Neural progenitor cell (in vitro differentiated cells): Measurements from ENCODE around the gene AGK. TPM values are rescaled to one million over a fixed set of nuclear protein-coding genes. Genes with fewer than 3 reads are reported as not detected.

ENCODE experiments used
- DNase-seq: peaks from one replicate; pipeline ENCODE4 v3.0.0-alpha.2; 2016; ENCODE audit warnings: low spot score
- H2AFZ ChIP-seq: fragments of 200-600 bp; sonication (generic); replicated peaks from 2 replicates; pipeline ENCODE4 v1.6.1; 2016; ENCODE audit warnings: antibody characterized with exemption
- H3F3A ChIP-seq: fragments of 200-600 bp; sonication (generic); 2 replicates; pipeline ENCODE4 v1.6.1; 2016; ENCODE audit warnings: antibody characterized with exemption, low read depth
- H3K27ac ChIP-seq: fragments of 200-600 bp; sonication (generic); 2 replicates; pipeline ENCODE4 v1.5.1; 2016; ENCODE audit warnings: mild to moderate bottlenecking
- H3K27me3 ChIP-seq: fragments of 200-600 bp; sonication (generic); 2 replicates; pipeline ENCODE4 v1.6.1; 2016; ENCODE audit warnings: mild to moderate bottlenecking, moderate library complexity
- H3K36me3 ChIP-seq: fragments of 200-600 bp; sonication (generic); 2 replicates; pipeline ENCODE4 v1.5.1; 2016
- H3K4me1 ChIP-seq: fragments of 200-600 bp; sonication (generic); 2 replicates; pipeline ENCODE4 v1.6.1; 2016; ENCODE audit warnings: mixed run types
- H3K4me2 ChIP-seq: fragments of 200-600 bp; sonication (generic); 2 replicates; pipeline ENCODE4 v1.6.1; 2016
- H3K4me3 ChIP-seq: fragments of 200-600 bp; sonication (generic); 2 replicates; pipeline ENCODE4 v1.5.1; 2016
- H3K79me2 ChIP-seq: fragments of 200-600 bp; sonication (generic); 2 replicates; pipeline ENCODE4 v1.6.1; 2016; ENCODE audit warnings: low read depth
- H3K9ac ChIP-seq: fragments of 200-600 bp; sonication (generic); 2 replicates; pipeline ENCODE4 v1.6.1; 2016
- H3K9me3 ChIP-seq: fragments of 200-600 bp; sonication (generic); 2 replicates; pipeline ENCODE4 v1.5.1; 2016; ENCODE audit warnings: low read depth
- H4K20me1 ChIP-seq: fragments of 200-600 bp; sonication (generic); 2 replicates; pipeline ENCODE4 v1.6.1; 2016; ENCODE audit warnings: low read depth
- H3K27ac Mint-ChIP-seq: 3 replicates; pipeline ENCODE4 v1.8.0; 2021; ENCODE audit warnings: mixed read lengths
- H3K27me3 Mint-ChIP-seq: 2 replicates; pipeline ENCODE4 v1.8.0; 2022; ENCODE audit warnings: low read depth, mild to moderate bottlenecking, inconsistent platforms, moderate library complexity, mixed read lengths; ENCODE audit not compliant: insufficient read depth
- H3K36me3 Mint-ChIP-seq: 3 replicates; pipeline ENCODE4 v1.8.0; 2021; ENCODE audit warnings: mixed read lengths
- H3K4me1 Mint-ChIP-seq: 3 replicates; pipeline ENCODE4 v1.8.0; 2021; ENCODE audit warnings: mixed read lengths
- H3K4me3 Mint-ChIP-seq: 3 replicates; pipeline ENCODE4 v1.8.0; 2021; ENCODE audit warnings: mild to moderate bottlenecking, moderate library complexity, mixed read lengths
- H3K9me3 Mint-ChIP-seq: 3 replicates; pipeline ENCODE4 v1.8.0; 2020; ENCODE audit warnings: mixed read lengths
- CTCF ChIP-seq: fragments of 200-600 bp; sonication (generic); IDR thresholded peaks from 2 replicates; pipeline ENCODE4 v1.5.1; 2017; ENCODE audit warnings: antibody characterized with exemption, mild to moderate bottlenecking
- EZH2 ChIP-seq: fragments of 200-600 bp; sonication (generic); IDR thresholded peaks from 2 replicates; pipeline ENCODE4 v1.6.1; 2017; ENCODE audit warnings: antibody characterized with exemption, mild to moderate bottlenecking, moderate library complexity
- EZH2phosphoT487 ChIP-seq: fragments of 200-600 bp; sonication (generic); IDR thresholded peaks from 2 replicates; pipeline ENCODE4 v1.6.1; 2017; ENCODE audit warnings: antibody characterized with exemption
- total RNA-seq: library from RNA; depleted of rRNA; stranded (reverse); fragments of >200 nt; gene quantifications from 2 replicates; pipeline ENCODE4 v1.2.3, GENCODE V29; 2015; ENCODE audit warnings: low replicate concordance

Gene AGK
- total RNA-seq, 1 donor from 2014 or later: 42.6 TPM

DNA sequence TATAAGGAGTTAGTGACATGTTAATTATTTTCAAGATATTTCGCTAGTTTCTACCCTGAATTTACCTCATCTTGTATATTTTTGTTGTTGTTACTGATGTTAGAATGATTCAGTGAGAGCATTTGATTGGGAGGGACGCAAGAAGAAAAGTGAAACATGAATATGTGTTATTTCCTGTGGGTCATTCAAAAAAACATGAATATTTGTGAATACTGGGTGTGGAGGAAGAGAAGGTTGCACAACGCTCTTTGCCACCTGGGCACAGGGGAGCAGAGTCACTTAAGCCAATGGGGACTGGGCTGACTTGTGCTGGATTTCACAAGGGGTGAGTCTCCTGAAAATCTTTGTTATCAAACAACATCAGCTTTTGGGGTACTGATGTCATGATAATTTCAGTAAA, 39.5 kb downstream of the AGK start:
- Histone ChIP-seq H3K27me3 (no peaks in the 10 kb centered on the region), H3F3A (no peaks in the 10 kb centered on the region), H4K20me1 (no peaks in the 10 kb centered on the region), H3K27ac (no peak overlapping the region), H3K79me2 (no peaks in the 10 kb centered on the region), H3K9ac (no peak overlapping the region), H3K36me3 (no peaks in the 10 kb centered on the region), H3K9me3 (no peaks in the 10 kb centered on the region), H3K4me2 (no peak overlapping the region), H3K4me1 (no peaks in the 10 kb centered on the region), H2AFZ (no peak overlapping the region), H3K4me3 (no peak overlapping the region)
- TF ChIP-seq CTCF (no peak), EZH2 (no peak), EZH2phosphoT487 (no peak)
- Mint-ChIP-seq H3K4me3 (no peak overlapping the region), H3K27me3 (no peaks in the 10 kb centered on the region), H3K4me1 (peaks cover 3% of the 10 kb centered on the region), H3K9me3 (no peaks in the 10 kb centered on the region), H3K27ac (no peak overlapping the region), H3K36me3 (peaks cover 22% of the 10 kb centered on the region)
- DNase-seq: no peak

GRCh38 chr7:141593134-141593533, 41.9 kb downstream of the AGK start:
- H3K27ac ChIP-seq: no peak overlapping the region
- H3K27me3 Mint-ChIP-seq: no peaks in the 10 kb centered on the region
- H3K4me2 ChIP-seq: no peak overlapping the region

DNA sequence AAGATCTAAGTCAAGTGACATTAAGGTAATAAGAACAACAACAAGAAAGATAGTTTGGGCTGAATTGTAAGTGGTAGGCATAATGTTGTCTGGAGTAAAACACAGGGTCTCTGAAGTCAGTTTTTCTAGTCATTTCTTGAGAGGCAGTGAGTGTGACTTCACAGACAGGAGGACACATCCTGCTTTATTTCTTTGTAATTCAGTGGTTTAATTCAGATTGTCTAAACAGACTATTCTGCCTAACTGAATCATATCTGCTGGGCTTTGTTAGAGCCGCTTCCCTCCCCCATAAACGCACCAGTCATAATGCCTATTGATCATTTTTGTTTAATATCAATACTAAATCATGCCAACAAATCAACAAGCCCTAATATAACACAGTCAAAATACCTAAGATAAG, 46.8 kb downstream of the AGK start:
- no peaks in the 10 kb centered on the region for H3K9me3 ChIP-seq
- no peaks in the 10 kb centered on the region for H3K4me1 ChIP-seq
- TF ChIP-seq CTCF: no peak
- TF ChIP-seq EZH2phosphoT487: no peak
- TF ChIP-seq EZH2: no peak
- no peak for DNase-seq
- no peak overlapping the region for H3K4me3 ChIP-seq
- no peaks in the 10 kb centered on the region for H3K36me3 ChIP-seq
- H4K20me1 ChIP-seq: no peaks in the 10 kb centered on the region
- Mint-ChIP-seq H3K36me3 (peaks cover 20% of the 10 kb centered on the region), H3K4me1 (no peaks in the 10 kb centered on the region), H3K27ac (no peak overlapping the region), H3K4me3 (no peak overlapping the region), H3K27me3 (no peaks in the 10 kb centered on the region), H3K9me3 (no peaks in the 10 kb centered on the region)
- H3F3A ChIP-seq: no peaks in the 10 kb centered on the region
- H3K79me2 ChIP-seq: no peaks in the 10 kb centered on the region
- H3K27me3 ChIP-seq: no peaks in the 10 kb centered on the region
- no peak overlapping the region for H3K27ac ChIP-seq
- no peak overlapping the region for H3K9ac ChIP-seq
- no peak overlapping the region for H2AFZ ChIP-seq
- H3K4me2 ChIP-seq: no peak overlapping the region

More at GRCh38 chr7:141593134-141593533, 41.9 kb downstream of the AGK start:
- no peak overlapping the region for H2AFZ ChIP-seq
- no peak overlapping the region for H3K9ac ChIP-seq
- Mint-ChIP-seq H3K27ac (no peak overlapping the region), H3K9me3 (no peaks in the 10 kb centered on the region), H3K4me1 (no peaks in the 10 kb centered on the region), H3K36me3 (peaks cover 22% of the 10 kb centered on the region), H3K4me3 (no peak overlapping the region)
- no peaks in the 10 kb centered on the region for H3K36me3 ChIP-seq
- H3K4me1 ChIP-seq: no peaks in the 10 kb centered on the region
- DNase-seq: no peak
- no peaks in the 10 kb centered on the region for H3K79me2 ChIP-seq
- no peaks in the 10 kb centered on the region for H3K27me3 ChIP-seq
- no peak overlapping the region for H3K4me3 ChIP-seq
- no peak for TF ChIP-seq EZH2phosphoT487
- no peak for TF ChIP-seq EZH2
- no peak for TF ChIP-seq CTCF
- no peaks in the 10 kb centered on the region for H3K9me3 ChIP-seq
- H4K20me1 ChIP-seq: no peaks in the 10 kb centered on the region
- H3F3A ChIP-seq: no peaks in the 10 kb centered on the region
